ENCODE data around the gene FAM180A.

- no peak for TF ChIP-seq CTCF (IDR thresholded peaks at IDR 0.05)
- TF ChIP-seq POLR2A (IDR thresholded peaks at IDR 0.05), result no peak
Measured at GRCh38 chr7:135729230-135729629, 19.4 kb downstream of the FAM180A start.

All from testis (tissue), 2 donors.